T-helper 2 cell treated with Interferon-gamma antibody and Interleukin-4, amounts not matched to agents 100 ng/mL and 5 ng/mL, for 36 hours (primary cell): ENCODE results near the gene FBXO28. TPM values are rescaled to one million over a fixed set of nuclear protein-coding genes. Genes with fewer than 3 reads are reported as not detected.

Source experiments
- intact Hi-C: fragments of 100-400 bp; cut with micrococcal nuclease; formaldehyde crosslinking; loops from one replicate; pipeline ENCODE4 v1.15.1; 2023
- total RNA-seq: library from RNA; stranded (reverse); gene quantifications from 2 replicates; pipeline ENCODE4 v1.2.3, GENCODE V29; 2022

Gene FBXO28
- total RNA-seq, 1 donor from 2014 or later, result 21.1 TPM

GRCh38 chr1:224095339-224095738, 18.6 kb upstream of the FBXO28 start:
- intact Hi-C loops, result no loop called here

- intact Hi-C loops, result no loop called here
These were observed 18.0 kb upstream of the FBXO28 start for GRCh38 chr1:224095867-224096266.

- intact Hi-C loops, result no loop called here
These were observed 17.1 kb upstream of the FBXO28 start for GRCh38 chr1:224096773-224097172.

- intact Hi-C loops, result no loop called here
These were observed 15.9 kb upstream of the FBXO28 start for GRCh38 chr1:224098007-224098406.

- intact Hi-C loops, result loop anchor here (5.0 kb wide), 1 partner anchor 409 kb away; no protein-coding TSS in a partner anchor
These were observed 7.2 kb upstream of the FBXO28 start for GRCh38 chr1:224106568-224107281.

GRCh38 chr1:224107282-224107625, 6.7 kb upstream of the FBXO28 start:
- intact Hi-C loops, result loop anchor here (5.0 kb wide), 1 partner anchor 410 kb away; no protein-coding TSS in a partner anchor

- intact Hi-C loops, result loop anchor here (5.0 kb wide), 1 partner anchor 412 kb away; no protein-coding TSS in a partner anchor
These were observed 4.9 kb upstream of the FBXO28 start for GRCh38 chr1:224108991-224109390.

- intact Hi-C loops, result loop anchor here (5.0 to 10.0 kb wide), 3 partner anchors 155 to 413 kb away; partner anchors contain the start of gene WDR26
These were observed 3.9 kb upstream of the FBXO28 start for GRCh38 chr1:224109981-224110380.

- intact Hi-C loops, result loop anchor here (5.0 to 10.0 kb wide), 2 partner anchors 152 to 319 kb away; partner anchors contain the start of gene WDR26
These were observed 906 bp upstream of the FBXO28 start for GRCh38 chr1:224113005-224113404.

- intact Hi-C loops, result loop anchor here (5.0 to 10.0 kb wide), 2 partner anchors 151 to 319 kb away; partner anchors contain the start of gene WDR26
These were observed 380 bp upstream of the FBXO28 start for GRCh38 chr1:224113545-224113917.

GRCh38 chr1:224114787-224115175, 870 bp downstream of the FBXO28 start:
- intact Hi-C loops, result loop anchor here (1.0 to 10.0 kb wide), 7 partner anchors 68 to 318 kb away; partner anchors contain the start of genes CNIH4 and WDR26

- intact Hi-C loops, result loop anchor here (1.0 to 10.0 kb wide), 3 partner anchors 149 to 341 kb away; no protein-coding TSS in a partner anchor
These were observed 2.2 kb downstream of the FBXO28 start for GRCh38 chr1:224116131-224116530.

GRCh38 chr1:224118688-224119087, 4.8 kb downstream of the FBXO28 start:
- intact Hi-C loops, result loop anchor here (10.0 kb wide), 1 partner anchor 146 kb away; no protein-coding TSS in a partner anchor

GRCh38 chr1:224123136-224123535, 9.2 kb downstream of the FBXO28 start:
- intact Hi-C loops, result no loop called here

- intact Hi-C loops, result no loop called here
These were observed 10.3 kb downstream of the FBXO28 start for GRCh38 chr1:224124220-224124619.

- intact Hi-C loops, result no loop called here
These were observed 14.3 kb downstream of the FBXO28 start for GRCh38 chr1:224127925-224128819.

GRCh38 chr1:224131253-224131652, 17.3 kb downstream of the FBXO28 start:
- intact Hi-C loops, result no loop called here

- intact Hi-C loops, result no loop called here
These were observed 19.0 kb downstream of the FBXO28 start for GRCh38 chr1:224132901-224133300.

GRCh38 chr1:224133741-224134299, 19.9 kb downstream of the FBXO28 start:
- intact Hi-C loops, result no loop called here

GRCh38 chr1:224137518-224137917, 23.6 kb downstream of the FBXO28 start:
- intact Hi-C loops, result no loop called here

- intact Hi-C loops, result no loop called here
These were observed 24.3 kb downstream of the FBXO28 start for GRCh38 chr1:224138198-224138597.
